ENCODE measurements around the gene FBP2. TPM values are rescaled to one million over a fixed set of nuclear protein-coding genes. Genes with fewer than 3 reads are reported as not detected.
A peak's percentile ranks its signal among the peaks of the same experiment; 100 is the strongest.
"Not testable (repeated sequence)": the region's sequence is repeated elsewhere in the genome, so short reads cannot be mapped to it uniquely, and the experiment has no call there.

FBP2 gene
- total RNA-seq, 1 experiment from 2014 or later: 0.17 TPM

DNA sequence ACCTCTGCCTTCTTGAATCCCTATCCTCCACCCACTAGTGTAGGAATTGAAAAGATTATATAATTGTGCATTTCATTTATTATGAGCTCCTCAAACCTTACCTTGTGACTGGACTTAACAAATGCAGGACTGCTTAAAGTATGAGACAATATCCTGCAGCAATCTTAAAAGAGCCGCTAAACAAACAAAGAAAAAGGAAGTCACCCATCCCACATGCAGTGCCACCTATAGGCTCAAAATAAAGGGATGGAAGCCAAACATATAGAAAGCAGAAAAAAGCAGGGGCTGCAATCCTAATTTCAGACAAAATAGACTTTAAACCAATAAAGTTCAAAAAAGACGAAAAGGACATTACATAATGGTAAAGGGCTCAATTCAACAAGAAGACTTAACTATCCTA, 30.1 kb downstream of the FBP2 start:
- DNase-seq (ENCODE audit: low spot score): no peak

DNA sequence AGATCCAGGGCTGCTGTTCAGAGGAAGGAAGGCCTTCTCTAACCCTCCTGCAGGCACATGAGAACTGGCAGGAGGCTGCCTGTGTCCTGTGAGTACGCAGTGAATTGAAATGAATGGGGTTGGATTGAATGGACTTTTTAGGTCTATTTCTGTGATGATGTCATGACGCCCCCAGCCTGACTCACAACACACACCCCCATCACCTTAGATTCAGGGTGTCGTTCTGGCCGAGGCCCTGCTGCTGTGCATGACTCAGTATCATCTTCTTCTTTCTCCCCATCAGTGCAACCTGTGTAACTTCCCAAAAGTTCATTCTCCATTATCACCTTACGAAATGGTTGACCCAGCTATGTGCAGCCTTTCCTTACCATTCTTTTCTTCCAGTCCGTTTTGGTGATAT, 33.4 kb downstream of the FBP2 start:
- no peak for DNase-seq (ENCODE audit: low spot score)

DNA sequence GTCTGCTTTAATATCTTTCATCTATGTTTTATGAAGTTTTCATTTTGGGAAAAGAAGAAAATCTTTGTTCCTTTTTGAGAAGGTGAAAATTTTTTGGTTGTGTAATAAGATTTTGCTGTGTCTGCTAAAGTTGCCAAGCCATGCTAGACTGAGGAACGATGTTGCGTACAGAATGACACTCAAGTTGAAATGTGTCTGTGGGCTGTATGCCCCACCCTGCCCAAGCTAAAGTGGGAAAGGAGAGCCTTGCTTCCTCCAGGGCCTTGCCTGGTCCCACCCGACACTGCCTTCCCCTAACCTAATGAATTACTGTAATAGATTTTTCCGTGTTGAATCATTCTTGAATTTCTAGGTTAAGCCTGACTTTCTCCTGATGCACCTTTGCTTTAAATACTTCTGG, 36.2 kb downstream of the FBP2 start:
- no peak for DNase-seq (ENCODE audit: low spot score)

DNA sequence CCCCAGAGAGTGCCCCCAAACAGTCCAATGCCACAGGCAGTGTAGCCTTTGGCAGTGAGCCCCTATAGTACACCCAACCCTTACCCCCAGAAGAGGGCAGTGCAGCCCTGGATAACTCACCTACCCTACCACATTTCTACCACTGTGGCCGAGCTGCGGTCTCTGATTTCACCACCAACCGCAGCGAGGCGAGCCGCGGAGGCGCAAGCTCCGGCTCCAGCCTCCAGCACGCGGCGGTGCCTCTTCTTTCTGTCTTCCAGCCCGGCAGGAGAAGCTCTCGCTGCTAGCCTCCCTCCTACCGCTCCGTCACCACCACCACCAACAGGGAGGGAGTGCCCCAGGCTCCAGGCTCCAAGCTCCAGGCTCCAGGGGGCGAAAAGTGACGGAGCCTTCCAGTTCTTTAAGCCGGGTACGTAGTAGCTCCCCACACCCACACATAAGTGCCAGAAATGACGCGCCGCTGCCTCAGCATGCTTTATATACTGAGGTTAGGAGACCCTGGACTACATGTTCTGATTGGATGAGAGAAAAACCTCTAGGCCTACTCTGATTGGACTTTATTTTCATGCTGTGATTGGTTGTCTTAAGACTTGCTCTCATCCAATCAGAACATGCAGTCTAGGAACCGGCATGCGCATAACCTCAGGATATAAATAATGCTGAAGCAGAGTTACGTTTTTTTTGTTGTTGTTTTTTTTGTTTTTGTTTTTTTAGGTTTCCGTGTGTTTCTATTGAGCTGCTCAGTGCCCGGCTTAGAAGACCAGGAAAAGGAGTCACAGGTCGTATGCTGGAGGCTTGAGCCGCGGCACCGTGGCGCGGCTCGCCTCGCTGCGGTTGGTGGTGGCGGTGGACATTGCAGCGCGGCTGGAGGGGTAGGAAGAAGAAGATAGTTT, 38.9 kb downstream of the FBP2 start, which contains the start of gene PCAT7:
PCAT7 (plus strand) TSS at position 645 of the 893 bp plus-strand sequence.
- peak; percentile 92 for DNase-seq (ENCODE audit: low spot score)

DNA sequence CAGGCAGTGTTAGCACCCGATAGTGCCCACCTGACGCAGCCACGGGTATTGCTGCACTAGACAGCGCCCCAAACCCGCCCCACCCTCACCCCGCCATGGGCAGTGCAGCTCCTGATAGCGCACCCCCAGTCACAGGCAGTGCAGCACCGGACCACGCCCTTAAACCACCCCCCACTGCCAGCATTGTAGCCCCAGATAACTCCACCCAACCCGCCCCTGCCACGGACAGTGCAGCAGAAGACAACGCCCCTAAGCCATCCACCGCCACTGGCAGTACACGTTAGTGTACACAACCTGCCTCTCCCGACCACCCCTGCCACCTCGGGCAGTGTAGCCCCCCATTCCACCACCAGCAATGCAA, 39.6 kb downstream of the FBP2 start:
- no peak for DNase-seq (ENCODE audit: low spot score)

DNA sequence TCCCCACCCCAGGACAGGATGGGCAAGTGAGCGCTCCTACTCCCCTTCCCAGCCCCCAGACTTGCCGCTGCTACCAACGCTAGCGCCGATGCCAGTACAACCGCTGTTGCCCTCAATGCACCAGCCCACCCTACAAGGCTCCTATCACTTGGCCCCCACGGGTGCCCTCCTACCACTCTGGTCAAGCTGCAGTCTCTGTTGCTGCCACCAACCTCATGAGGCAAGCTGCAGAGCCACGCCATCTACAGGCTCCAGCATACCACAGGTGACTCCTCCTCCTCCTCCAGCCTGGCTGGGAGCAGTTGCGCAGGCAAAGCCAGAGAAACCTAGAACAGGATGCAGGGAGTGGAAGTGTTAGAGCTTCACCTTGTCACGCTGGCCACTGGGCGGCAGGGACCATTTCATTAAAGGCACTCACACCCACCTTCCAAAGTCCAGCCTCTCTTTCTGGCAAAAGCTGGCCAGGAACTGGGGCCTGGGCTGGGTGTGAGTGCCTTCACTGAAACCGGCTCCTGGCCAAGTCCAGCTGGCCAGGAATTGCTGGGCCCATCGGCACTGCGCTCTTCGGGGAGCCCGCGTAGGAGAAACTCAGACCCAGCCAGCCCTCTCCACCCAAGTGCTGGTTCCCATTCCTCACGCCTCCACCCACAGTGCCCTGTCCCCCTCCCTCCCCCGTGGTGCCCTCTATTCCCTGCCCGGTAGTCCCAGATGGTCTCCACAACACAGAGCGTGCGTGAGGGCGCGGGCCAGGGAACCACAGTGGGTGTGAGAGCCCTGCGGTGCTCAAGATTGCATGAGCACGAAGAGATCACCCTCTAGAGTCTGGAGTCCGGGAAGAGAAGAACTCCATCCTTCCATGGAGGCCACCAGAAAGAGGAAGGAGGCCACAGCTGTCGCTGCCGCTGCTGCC, 40.3 kb downstream of the FBP2 start:
- DNase-seq (ENCODE audit: low spot score): peak; percentile 24

DNA sequence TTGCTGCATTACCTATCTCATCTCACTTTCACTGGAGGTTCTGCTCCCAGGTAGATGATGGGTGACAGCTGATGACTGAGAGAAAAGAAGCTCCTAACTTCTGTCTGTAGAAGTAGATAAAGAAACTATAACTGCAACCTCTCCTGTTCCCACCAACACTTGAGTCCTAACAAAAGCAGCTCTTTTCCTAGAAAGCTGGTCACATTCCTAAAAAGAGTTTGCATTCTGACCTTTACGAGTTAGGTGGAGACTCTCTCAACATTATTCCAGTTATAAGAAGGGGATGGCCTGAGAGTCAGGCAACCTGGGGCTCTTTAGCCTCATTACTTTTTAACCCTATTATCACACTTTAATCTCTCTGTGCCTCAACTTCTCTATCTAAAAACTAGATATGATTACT, 47.7 kb downstream of the FBP2 start:
- no peak for DNase-seq (ENCODE audit: low spot score)

DNA sequence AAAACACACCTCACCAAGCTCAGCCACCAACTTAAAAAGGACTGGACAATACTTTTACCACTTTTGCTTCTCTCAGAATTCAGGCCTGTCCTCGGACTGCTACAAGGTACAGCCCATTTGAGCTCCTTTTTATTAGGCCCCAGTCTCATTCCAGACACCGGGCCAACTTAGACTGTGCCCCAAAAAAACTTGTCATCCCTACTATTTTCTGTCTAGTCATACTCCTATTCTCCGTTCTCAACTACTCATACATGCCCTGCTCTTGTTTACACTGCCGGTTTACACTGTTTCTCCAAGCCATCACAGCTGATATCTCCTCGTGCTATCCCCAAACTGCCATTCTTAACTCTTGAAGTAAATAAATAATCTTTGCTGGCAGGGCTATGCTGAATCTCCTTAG, 49.3 kb downstream of the FBP2 start:
- not testable (repeated sequence) for DNase-seq (ENCODE audit: low spot score)

DNA sequence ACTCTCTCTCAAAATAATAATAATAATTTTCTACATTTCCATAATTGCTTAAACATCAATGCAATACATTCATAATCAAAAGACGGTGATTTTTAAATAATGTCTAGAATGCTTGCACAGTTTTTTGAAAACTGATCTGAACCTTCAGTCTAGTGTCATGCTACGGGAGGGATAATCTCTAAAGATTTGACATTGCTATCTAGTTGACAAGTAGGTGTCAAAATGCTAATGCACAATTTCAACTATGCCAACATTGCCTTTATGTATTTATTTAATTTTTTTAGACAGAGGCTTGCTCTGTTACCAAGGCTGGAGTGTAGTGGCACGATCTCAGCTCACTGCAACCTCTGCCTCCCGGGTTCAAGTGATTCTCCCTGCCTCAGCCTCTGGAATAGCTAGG, 54.7 kb downstream of the FBP2 start:
- DNase-seq (ENCODE audit: low spot score): no peak

DNA sequence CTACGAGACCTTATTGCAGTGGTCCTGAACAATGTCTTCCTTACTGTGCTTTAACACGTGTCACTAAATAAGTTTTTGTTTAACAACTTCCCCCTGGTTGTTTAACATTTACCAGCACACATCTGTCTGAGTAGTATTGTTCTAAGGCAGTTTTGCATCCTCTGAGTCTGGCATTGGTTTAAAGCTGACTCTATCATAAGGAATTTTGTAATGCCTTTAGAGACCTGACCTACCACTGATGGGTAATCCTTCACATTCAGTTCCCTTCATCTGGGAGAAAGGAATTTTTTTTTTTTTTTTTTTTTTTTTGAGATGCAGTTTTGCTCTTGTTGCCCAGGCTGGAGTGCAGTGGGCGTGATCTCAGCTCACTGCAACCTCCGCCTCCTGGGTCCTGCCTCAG, 58.7 kb downstream of the FBP2 start:
- no peak for DNase-seq (ENCODE audit: low spot score)

DNA sequence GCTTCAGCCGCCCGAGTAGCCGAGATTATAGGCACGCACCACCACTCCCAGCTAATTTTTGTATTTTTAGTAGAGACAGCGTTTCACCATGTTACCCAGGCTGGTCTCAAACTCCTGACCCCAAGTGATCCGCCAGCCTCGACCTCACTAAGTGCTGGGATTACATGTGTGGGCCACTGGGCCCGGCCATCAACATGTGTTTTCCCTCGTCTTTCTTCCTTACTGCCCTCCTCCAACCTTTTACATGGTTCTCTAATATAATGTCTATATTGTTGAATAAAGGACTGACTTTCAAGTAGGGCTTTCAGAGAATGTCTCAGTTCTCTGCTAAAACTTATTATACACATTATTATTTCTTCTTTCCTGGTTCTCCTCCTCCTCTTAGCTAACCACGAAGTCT, 60.0 kb downstream of the FBP2 start:
- DNase-seq (ENCODE audit: low spot score): no peak

DNA sequence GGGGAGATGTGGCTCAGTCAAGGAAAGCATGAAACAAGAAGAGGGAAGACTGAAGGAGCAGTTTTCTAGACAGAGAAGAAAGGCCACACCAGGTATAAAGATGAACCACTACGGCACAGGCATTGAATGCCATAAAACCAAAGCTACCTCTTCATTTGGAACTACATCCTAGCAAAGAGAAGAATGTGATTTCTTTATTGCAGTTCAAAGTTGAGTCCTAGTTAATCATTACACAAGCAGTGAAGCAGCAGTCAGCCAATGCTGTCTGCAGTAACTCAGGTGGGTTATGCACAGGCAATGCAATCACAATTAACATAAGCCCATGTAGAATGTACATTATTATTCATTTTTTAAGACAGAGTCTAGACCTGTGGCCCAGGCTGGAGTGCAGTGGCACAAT, 60.5 kb downstream of the FBP2 start:
- no peak for DNase-seq (ENCODE audit: low spot score)

DNA sequence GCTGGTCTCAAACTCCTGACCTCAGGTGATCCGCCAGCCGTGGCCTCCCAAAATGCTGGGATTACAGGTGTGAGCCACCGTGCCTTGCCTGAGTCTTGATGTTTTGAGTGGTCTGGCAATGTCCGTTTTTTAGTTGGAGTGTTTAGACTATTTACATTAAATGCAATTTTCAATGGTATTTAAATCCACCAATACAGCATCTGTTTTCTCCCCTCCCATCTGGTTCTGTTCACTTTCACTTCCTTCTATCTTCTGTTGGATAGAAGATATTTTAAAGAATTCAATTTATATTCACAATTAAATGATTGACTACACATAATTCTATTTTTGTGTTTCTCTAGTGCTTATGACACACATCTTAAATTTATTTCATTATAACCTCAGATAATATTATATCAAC, 64.7 kb downstream of the FBP2 start:
- no peak for DNase-seq (ENCODE audit: low spot score)

DNA sequence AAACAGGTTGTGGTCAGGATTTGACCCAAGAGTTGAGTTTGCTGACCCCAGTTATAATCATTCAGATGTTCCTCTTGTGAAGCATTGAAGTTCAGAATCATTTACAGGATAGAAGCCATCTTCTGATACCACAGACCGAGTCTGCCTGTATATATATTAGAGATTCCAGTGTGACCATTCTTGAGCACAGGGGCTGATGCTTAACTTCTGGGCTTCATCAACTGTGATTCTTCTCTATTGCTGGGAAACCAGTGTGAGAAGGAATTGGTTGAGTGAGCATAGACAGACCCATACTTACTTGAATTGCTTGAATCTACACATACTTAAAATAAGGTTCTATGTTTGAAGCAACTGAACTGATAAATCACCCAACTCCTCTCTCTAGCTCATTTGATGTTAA, 66.7 kb downstream of the FBP2 start:
- DNase-seq (ENCODE audit: low spot score): no peak

DNA sequence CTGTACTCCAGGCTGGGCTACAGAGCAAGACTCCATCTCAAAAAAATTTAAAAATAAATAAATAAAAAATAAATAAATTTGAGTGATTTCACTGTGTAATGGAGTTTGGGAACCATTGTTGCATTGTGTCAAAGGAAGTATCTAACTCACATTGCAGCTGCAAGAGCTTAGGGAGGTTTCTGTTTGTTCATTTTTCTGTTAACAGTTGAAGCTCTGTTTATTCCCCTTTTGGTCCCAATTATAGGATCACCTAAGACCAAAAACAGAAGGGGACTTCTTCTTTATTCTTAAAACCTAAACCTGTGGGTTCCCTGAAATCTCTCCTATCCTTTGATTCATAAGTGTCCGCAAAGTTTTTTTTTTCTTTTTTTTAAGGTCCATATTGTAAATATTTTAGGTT, 67.4 kb downstream of the FBP2 start:
- DNase-seq (ENCODE audit: low spot score): no peak

DNA sequence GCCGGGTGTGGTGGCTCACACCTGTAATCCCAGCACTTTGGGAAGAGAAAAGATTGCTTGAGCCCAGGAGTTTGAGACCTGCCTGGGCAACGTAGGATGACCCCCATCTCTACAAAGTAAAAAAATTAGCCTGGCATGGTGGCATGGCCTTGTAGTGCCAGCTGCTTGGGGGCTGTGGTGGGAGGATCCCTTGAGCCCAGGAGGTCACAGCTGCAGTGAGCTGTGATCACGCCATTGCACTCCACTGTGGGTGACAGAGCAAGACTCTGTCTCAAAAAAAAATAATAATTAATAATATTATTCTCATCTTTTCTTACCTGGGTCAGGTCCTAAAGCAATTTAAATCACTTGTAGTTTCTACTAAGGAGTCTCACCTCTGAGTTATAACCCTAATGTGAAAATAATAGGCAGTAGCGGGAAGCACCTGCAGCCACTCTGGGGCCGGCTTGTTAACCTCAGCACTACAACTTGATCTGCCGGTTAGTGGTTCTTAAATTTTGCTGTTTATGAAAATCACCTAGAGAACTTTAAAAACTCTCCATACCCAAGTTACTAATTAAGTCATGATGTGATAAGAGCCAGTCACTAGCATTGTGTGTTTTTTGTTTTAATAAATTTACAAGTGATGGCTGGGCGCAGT, 68.1 kb downstream of the FBP2 start:
- no peak for DNase-seq (ENCODE audit: low spot score)

DNA sequence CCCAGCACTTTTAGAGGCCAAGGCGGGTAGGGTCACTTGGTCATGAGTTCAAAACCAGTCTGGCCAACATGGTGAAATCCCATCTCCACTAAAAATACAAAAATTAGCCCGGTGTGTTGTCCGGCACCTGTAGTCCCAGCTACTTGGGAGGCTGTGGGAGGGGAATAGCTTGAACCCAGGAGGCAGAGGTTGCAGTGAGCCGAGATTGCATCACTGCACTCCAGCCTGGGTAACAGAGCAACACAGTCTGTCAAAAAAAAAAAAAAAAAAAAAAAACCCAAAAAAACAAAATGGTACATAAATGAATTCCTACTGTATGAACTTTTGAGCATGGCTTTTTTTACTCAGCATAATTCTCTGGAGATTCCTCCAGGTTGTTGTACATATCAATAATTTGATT, 76.4 kb downstream of the FBP2 start:
- no peak for DNase-seq (ENCODE audit: low spot score)

DNA sequence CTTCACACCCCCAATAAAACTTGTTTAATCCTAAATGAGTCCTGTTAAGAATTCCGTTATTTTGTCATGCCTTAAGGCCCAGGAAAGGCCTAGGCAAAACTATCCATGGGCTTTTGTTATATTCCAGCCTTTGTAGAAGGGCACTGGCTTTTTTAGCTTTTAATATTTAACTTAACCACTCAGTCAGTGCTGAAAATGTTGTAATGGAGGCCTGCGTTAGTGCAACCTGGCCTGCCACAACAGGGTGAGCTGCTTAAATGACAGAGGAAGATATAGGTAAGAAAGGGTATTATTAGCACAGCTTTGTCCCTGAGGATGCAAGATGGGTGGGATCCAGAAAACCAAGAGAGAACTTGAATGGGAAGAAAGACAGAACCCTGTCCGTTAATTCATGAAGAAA, 78.9 kb downstream of the FBP2 start:
- DNase-seq (ENCODE audit: low spot score): no peak

DNA sequence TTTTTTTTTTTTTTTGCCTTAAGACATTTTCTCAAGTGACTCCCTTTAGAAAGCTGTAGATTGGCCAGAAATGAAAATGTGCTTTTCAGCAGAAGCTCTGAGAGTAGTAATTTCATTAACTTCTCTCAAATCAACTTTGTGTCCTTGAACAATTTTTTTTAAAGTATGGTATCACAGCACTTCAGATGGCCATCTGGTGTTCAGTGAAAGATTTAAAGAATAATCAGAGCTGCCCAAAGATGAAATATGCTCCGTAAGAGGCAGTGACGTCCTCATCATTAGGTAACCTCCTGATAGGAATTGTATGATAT, 81.7 kb downstream of the FBP2 start:
- no peak for DNase-seq (ENCODE audit: low spot score)

DNA sequence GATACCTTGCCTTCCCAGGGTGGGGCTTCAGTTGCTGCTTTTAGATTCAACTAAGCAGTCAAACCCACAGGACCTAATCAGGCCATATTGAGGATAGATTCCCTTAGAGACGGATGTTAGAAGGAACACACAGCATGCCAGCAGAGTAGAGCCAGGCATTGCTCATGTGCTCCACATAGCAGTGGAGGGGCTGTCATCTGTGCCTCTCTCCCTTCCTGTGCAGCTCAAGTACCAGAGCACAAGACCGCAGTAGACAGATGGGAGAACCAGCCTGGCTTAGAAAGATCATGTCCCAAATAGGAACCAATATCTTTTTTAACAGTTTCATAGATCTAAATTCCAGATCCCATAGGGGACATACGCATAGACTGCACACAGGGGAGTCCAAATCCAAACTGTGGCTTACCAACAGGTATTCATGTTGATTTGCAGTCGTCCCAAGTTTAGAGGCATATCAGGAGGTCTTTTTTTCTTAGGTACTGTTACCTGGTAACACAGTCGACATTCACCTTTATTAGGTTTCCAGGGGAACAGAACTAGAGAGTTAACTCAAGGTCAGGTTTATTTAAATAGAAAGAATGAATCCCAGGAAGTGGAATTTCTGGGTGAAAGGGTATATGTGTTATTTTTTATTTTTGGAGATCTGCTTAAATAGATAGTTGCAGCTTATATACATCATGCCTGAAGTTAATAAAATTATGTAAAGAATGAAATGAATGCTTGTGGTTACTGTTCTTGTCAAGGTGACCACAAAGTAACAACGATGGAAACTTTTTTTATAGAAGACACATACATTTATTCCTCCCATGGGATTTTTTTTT, 82.3 kb downstream of the FBP2 start:
- no peak for DNase-seq (ENCODE audit: low spot score)

Measured in H4 (cell line).